Activated CD4-positive, alpha-beta T cell treated with anti-CD3 and anti-CD28 coated beads, Interleukin-10, Interleukin-2, amounts not matched to agents 100 ng/mL and 50 ng/mL, durations not matched to agents 16 hours and 8 hours (primary cell): ENCODE data around the gene SCYL3.
"Not testable (repeated sequence)": the region's sequence is repeated elsewhere in the genome, so short reads cannot be mapped to it uniquely, and the experiment has no call there.

Source experiments
- DNase-seq: peaks from one replicate; pipeline ENCODE4 v3.0.0-alpha.2; 2020

The SCYL3 gene

DNA sequence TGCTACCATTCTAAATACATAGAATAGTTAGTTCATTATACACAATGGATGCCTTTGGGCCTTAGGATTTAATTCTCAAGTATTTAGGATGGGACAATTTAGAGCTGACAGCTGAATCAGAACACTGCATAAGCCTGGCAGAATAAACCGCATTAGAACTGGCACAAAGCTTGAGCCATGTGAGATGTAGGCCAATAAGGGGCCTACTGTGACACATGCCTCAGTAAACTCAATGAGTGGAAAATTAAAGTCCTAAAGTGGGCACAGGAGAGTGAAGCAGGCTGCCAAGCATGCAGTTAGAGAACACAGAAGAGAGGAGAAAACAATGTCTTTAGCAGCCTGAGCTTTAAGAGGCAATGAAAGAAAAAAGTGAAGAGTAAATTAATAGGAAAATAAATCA is 24.3 kb downstream of the SCYL3 start:
- DNase-seq, result no peak

- no peak for DNase-seq
These were observed 24.7 kb downstream of the SCYL3 start for GRCh38 chr1:169868978-169869377.

DNA sequence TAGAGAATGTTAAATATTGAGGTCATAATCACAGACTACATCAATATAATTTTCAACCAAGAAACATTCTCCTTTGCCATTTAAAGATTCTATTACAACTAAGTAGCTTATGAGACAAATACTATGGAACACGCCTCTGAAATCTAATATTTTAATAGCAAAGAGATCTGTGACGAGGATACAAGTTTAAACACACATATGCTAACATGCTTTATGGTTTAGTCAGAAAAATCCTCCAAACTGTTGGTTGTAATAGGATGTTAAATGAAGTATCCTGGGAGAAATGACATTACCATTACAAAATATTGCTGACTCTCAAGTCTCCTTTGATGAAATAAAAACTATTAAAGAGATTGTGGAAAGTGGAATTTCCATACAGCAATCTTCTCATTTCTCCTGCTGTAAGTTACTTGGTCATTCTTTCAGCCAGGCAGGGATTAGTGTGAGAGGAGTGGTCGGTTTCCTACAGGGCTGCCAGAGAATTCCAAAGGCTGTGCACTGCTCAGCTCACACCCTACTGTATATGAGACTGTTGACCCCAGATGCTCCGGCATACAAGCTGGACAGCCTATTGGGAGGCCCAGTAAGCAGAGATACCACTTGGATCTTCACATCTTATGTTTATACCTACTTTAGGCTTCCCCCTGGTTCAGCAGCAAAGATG is 26.6 kb downstream of the SCYL3 start:
- DNase-seq, result no peak

DNA sequence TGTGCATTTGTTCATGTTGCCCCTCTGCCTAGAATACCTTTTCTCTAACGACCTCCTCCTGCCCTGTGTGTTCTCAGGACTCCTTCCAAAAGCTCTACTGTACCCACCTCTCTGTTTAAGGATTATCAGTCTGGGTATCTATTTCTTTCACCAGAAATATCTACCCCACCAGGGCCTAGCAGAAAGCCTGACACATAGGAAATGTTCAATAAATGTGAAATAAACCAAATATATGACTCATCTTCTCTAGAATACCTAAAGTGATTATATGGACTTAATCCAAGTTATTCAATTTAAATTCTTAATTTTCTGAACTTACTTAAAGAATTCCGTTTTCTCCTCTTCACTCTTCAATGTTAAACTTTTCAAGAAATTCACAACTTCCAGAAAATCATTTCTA is 27.1 kb downstream of the SCYL3 start:
- DNase-seq, result no peak

DNA sequence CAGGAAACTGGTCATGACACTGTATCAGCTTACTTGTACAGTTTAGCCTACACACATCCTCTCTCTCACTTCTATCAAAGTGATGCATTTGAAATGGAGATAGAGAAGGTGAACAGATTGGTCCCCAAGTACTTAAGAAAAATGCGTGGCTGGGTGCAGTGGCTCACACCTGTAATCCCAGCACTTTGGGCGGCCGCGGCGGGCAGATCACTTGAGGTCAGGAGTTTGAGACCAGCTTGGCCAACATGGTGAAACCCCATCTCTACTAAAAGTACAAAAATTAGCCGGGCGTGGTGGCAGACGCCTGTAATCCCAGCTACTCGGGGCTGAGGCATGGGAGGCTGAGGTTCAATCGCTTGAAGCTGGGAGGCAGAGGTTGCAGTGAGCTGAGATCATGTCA is 29.2 kb downstream of the SCYL3 start:
- DNase-seq, result not testable (repeated sequence)

DNA sequence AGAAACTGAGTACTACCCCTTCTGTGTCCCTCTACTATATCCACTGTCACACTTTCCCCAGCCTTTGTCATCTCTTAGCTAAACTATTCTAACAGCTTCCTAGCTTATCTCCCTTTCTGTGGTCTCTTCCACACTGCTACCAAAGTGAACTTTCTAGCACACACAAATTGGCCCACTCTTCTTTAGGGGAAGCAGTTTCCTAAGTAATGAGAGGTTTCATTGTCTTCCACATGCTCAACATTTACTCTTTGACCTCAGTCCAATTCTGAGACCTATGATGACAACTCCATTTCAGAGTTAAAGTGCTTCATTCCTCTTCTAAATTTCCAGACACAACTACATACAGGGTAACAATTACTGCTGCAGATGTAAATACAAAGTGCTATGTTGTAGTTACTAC is 32.9 kb downstream of the SCYL3 start:
- DNase-seq, result no peak

DNA sequence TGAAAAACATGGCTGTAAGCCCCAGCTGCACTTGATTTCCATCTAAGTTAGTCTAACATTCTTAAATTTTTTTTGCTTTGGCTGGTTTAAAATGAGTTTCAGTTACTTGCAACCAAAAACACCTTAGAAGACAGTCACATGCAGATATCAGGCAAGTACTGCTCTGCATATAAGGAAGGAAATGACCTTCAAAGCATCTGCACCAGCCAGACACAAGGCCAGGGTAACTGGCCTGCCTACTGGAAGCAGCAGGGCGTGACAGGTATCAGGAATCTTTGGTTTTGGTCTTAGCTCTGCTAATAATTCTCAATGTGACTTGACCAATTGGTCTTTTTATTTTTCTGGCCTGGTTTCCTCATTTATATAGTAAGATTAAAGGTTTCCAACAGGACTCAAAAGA is 33.5 kb downstream of the SCYL3 start:
- no peak for DNase-seq

GRCh38 chr1:169859001-169859400 is 34.7 kb downstream of the SCYL3 start:
- no peak for DNase-seq

GRCh38 chr1:169858467-169858866 is 35.2 kb downstream of the SCYL3 start:
- no peak for DNase-seq

- DNase-seq, result no peak
These were observed 40.4 kb downstream of the SCYL3 start for GRCh38 chr1:169853341-169853740.

GRCh38 chr1:169849346-169850022 is 44.2 kb downstream of the SCYL3 start:
- DNase-seq, result no peak

DNA sequence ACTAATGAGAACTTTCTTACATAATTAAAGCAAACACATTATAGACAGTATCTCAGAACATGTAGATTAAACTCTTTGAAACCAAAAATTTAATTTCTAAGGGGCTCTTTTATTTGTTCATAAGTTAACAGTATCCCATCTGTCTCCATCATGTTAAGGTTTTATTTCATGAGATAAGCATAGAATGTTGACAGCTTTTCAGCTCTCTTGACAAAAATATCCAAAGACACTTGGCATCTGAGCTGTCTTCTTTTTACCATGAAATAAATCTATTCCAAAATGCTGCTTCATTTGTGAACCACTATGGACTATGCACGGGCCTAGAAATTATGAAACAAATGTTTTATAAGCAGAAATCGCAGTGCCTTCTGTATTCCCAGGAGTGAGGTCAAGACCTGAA is 45.2 kb downstream of the SCYL3 start:
- DNase-seq, result no peak

- DNase-seq, result no peak
These were observed 48.6 kb downstream of the SCYL3 start for GRCh38 chr1:169844941-169845608.

DNA sequence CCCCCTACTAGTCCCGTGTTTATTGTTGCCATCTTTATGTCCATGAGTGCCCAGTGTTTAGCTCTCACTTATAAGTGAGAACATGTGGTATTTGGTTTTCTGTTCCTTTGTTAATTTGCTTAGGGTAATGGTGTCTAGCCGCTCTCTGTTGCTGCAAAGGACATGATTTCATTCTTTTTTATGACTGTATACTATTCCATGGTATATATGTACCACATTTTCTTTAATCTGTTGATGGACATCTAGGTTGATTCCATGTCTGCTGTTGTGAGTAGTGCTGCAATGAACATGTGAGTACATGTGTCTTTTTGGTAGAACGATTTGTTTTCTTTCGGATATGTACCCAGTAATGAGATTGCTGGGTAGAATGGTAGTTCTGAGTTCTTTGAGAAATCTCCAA is 54.8 kb downstream of the SCYL3 start:
- DNase-seq, result no peak

DNA sequence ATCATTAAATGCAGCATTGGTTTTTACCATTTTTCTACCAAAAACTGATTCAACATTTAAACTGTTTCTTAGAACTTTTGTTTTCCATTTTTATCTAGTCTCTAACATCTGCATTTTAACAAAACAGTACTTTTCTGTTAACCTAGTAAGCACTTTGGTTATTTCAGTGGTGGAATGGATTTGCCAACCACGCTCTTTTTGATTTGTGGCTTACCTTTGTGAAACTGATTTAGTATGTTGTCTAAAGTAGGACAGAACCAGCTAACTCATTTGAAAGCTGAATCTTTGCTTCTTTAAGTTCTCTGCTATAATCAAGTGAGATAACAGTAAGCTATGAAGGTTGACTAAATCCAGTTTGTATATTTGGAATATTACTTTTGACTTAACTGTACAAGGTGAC is 57.5 kb downstream of the SCYL3 start:
- DNase-seq, result no peak

GRCh38 chr1:169835647-169836046 is 58.0 kb downstream of the SCYL3 start:
- no peak for DNase-seq

- no peak for DNase-seq
These were observed 58.8 kb downstream of the SCYL3 start for GRCh38 chr1:169834869-169835268.

DNA sequence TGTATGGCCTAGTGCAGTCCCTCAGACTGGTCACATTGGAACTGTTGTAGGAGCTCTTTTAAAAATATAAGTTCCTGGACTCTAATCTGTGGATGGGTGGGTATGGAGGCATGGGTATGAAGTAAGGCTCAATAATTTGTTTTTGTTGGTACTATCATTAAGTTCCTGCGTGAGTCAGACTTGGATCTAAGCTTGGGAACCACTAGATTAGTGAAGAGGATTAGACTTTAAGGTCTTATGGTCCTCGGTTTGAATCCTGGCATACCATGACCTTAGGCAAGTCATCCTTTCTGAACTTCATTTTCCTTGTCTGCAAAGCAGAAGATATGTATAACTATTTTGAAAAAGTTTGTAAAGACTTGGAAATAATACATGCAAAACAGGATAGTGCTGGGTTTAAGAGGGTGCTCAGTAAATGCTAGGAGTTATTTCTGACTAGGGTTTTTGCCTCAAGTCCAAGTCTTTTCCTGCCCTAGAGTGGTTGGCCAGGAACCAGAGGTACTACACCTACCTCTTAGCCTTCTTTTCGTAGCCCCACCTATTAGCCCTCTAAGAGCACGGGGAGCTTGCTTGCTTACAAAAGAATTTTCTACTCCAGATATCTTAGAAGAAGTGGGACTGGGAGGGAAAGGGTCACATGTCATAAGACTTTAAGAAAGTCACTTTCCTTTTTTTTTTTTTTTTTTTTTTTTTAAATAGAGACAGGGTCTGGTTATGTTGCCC is 60.4 kb downstream of the SCYL3 start:
- no peak for DNase-seq

GRCh38 chr1:169829671-169830070 is 64.0 kb downstream of the SCYL3 start:
- DNase-seq, result no peak

GRCh38 chr1:169824153-169824552 is 69.5 kb downstream of the SCYL3 start:
- DNase-seq, result no peak

GRCh38 chr1:169821500-169821899 is 72.2 kb downstream of the SCYL3 start:
- no peak for DNase-seq

DNA sequence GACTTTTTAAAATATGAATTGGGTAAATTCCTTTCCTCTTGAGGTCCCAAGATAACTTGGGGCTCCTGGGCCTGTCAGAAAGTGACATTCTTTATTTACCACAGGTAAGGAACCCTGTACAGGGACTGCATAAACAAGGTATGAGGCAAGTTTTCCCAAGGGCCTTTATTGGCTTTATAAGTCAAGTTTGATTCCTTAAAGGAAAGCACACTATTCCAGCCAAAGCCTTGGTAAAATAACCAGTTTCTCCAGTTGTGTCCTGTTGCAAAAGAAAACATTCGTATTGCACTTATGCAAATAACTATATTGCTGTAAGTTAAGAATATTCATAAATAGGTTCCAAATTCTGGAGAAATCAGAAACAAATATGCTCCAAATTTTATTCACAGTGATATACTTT is 77.1 kb downstream of the SCYL3 start:
- DNase-seq, result no peak

DNA sequence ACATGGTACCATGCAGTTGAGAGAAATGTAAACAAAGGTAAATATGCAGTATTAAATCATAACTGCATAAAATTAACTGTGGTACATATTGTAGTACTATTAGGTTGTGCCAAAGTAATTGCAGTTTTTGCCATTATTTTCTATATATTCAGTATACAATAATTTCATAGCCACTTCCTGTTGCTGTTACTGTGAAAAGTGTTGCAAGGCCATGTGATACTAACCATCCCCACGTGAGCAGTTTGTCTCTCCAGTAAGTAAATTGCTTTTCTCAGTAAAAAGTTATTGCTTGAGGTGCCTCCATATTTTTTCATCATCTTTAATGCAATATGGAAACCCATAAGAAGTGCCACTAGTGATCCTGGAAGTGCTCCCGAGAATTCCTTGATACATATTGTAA is 79.4 kb downstream of the SCYL3 start:
- no peak for DNase-seq

DNA sequence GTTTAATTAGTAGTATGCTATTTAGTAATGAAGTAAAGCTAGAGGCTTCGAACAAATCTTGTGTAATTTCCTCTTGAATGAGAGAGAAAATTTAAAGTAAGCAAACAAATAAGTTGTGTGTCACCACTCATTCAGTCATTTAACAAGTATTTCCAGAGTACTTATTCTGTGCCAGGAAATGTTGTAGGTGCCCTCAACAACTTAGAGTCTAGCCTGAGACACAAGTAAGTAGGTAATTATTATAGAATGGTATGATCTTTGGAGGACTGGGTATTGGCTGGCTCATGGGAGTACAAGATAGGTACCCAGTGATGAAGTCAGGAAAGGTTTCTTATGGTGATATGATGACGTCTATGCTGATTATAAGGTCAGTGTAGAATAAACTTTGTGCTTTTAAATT is 81.6 kb downstream of the SCYL3 start:
- DNase-seq, result no peak
